Measurements from ENCODE around the gene NAV2. TPM values are rescaled to one million over a fixed set of nuclear protein-coding genes. Genes with fewer than 3 reads are reported as not detected.
"Not testable (repeated sequence)": the region's sequence is repeated elsewhere in the genome, so short reads cannot be mapped to it uniquely, and the experiment has no call there.

Gene NAV2
- total and polyA plus RNA-seq, 2 experiments from 2014 or later = 26.0 to 45.0 TPM

GRCh38 chr11:19895037-19895436, 182.4 kb downstream of the NAV2 start:
- not testable (repeated sequence) for H3K79me2 ChIP-seq (replicated peaks; ENCODE audit: insufficient read depth); DNase-seq (ENCODE audit: low spot score); H3K9me3 Mint-ChIP-seq; ATAC-seq; H3K4me3 ChIP-seq; H4K20me1 ChIP-seq (replicated peaks; ENCODE audit: insufficient read depth); H3K4me3 Mint-ChIP-seq; H3K4me2 ChIP-seq; H2AFZ ChIP-seq; H3K4me1 ChIP-seq (ENCODE audit: insufficient read depth); H3K27me3 ChIP-seq (ENCODE audit: insufficient read depth); H3F3A ChIP-seq (replicated peaks; ENCODE audit: low read depth); H3K9me2 ChIP-seq (ENCODE audit: insufficient read depth); H3K27ac Mint-ChIP-seq; H3K27me3 Mint-ChIP-seq (ENCODE audit: insufficient read depth, low read depth, poor library complexity); H3K27ac ChIP-seq (ENCODE audit: low read depth)
- peaks cover 10% of the 10 kb centered on the region for H3K4me1 Mint-ChIP-seq
- H3K36me3 ChIP-seq (ENCODE audit: insufficient read depth) = peaks cover 11% of the 10 kb centered on the region
- peaks cover 75% of the 10 kb centered on the region for H3K36me3 Mint-ChIP-seq (ENCODE audit: low read depth)

- peaks cover under 1% of the 10 kb centered on the region; the same call in 1 of the 2 replicates for H3K4me1 ChIP-seq (ENCODE audit: insufficient read depth)
- H3K9me2 ChIP-seq (ENCODE audit: insufficient read depth) = 0 out of 2 replicates have a peak, but pooled peaks cover 8% of the 10 kb centered on the region
- no peak overlapping the region; the same call in 1 of the 2 replicates for H3K27ac Mint-ChIP-seq
- peaks cover 11% of the 10 kb centered on the region for H3K36me3 ChIP-seq (ENCODE audit: insufficient read depth)
- no peak overlapping the region for H2AFZ ChIP-seq
- no peak overlapping the region for H3K4me3 ChIP-seq
- no peaks in the 10 kb centered on the region for H3K27me3 ChIP-seq (ENCODE audit: insufficient read depth)
- H3K4me1 Mint-ChIP-seq = peaks cover 5% of the 10 kb centered on the region; the same call in 2 of the 3 replicates
- H4K20me1 ChIP-seq (replicated peaks; ENCODE audit: insufficient read depth) = no peaks in the 10 kb centered on the region
- no peak overlapping the region for H3K4me2 ChIP-seq
- no peaks in the 10 kb centered on the region for H3F3A ChIP-seq (replicated peaks; ENCODE audit: low read depth)
- H3K79me2 ChIP-seq (replicated peaks; ENCODE audit: insufficient read depth) = no peaks in the 10 kb centered on the region
- no peak for DNase-seq (ENCODE audit: low spot score)
- no peak for ATAC-seq
- H3K27me3 Mint-ChIP-seq (ENCODE audit: insufficient read depth, low read depth, poor library complexity) = peaks cover 7% of the 10 kb centered on the region
- TF ChIP-seq CREB1 (CRISPR knock-in tag; IDR thresholded peaks at IDR 0.05; ENCODE audit: low read depth) (no peak), CTCF (conservative IDR thresholded peaks at IDR 0.05; ENCODE audit: low read depth in 2 of 2) (no peak), POLR2AphosphoS5 (IDR thresholded peaks at IDR 0.05; ENCODE audit: low read depth) (no peak), STAT1 (IDR thresholded peaks at IDR 0.05; ENCODE audit: unreplicated experiment) (no peak)
- H3K4me3 Mint-ChIP-seq = no peak overlapping the region
- no peaks in the 10 kb centered on the region for H3K9me3 Mint-ChIP-seq
- no peak overlapping the region for H3K27ac ChIP-seq (ENCODE audit: low read depth)
- H3K36me3 Mint-ChIP-seq (ENCODE audit: low read depth) = peaks cover 78% of the 10 kb centered on the region
These were observed 183.1 kb downstream of the NAV2 start for GRCh38 chr11:19895776-19896175.

- ATAC-seq (peak; percentile 88), DNase-seq (ENCODE audit: low spot score) (peak; percentile 93)
- H3K79me2 ChIP-seq (replicated peaks; ENCODE audit: insufficient read depth) = no peaks in the 10 kb centered on the region; the same call in 1 of the 2 replicates
- no peak overlapping the region for H3K4me3 ChIP-seq
- Mint-ChIP-seq H3K36me3 (ENCODE audit: low read depth) (peaks cover 26% of the 10 kb centered on the region), H3K4me1 (peaks cover 18% of the 10 kb centered on the region), H3K4me3 (no peak overlapping the region), H3K27ac (no peak overlapping the region; the same call in 1 of the 2 replicates), H3K9me3 (no peaks in the 10 kb centered on the region), H3K27me3 (ENCODE audit: insufficient read depth, low read depth, poor library complexity) (no peaks in the 10 kb centered on the region)
- 0 out of 2 replicates have a peak, but pooled peaks cover 3% of the 10 kb centered on the region for H3K9me2 ChIP-seq (ENCODE audit: insufficient read depth)
- no peaks in the 10 kb centered on the region; the same call in 1 of the 2 replicates for H3K4me1 ChIP-seq (ENCODE audit: insufficient read depth)
- no peaks in the 10 kb centered on the region for H3F3A ChIP-seq (replicated peaks; ENCODE audit: low read depth)
- no peaks in the 10 kb centered on the region for H3K36me3 ChIP-seq (ENCODE audit: insufficient read depth)
- no peak overlapping the region for H3K4me2 ChIP-seq
- TF ChIP-seq CTCF (conservative IDR thresholded peaks at IDR 0.05; ENCODE audit: low read depth in 2 of 2) = peak; percentile 88 to 89
- TF ChIP-seq EZH2phosphoT487 (IDR thresholded peaks at IDR 0.05; ENCODE audit: unreplicated experiment) = no peak
- H2AFZ ChIP-seq = no peak overlapping the region
- H3K27ac ChIP-seq (ENCODE audit: low read depth) = no peak overlapping the region
- no peaks in the 10 kb centered on the region for H4K20me1 ChIP-seq (replicated peaks; ENCODE audit: insufficient read depth)
- no peaks in the 10 kb centered on the region for H3K27me3 ChIP-seq (ENCODE audit: insufficient read depth)
These were observed 191.0 kb downstream of the NAV2 start for GRCh38 chr11:19903620-19904069.

All from GM23338 (cell line).